Frontal cortex (tissue), 4 donors: ENCODE measurements around the gene SERPINA3. TPM values are rescaled to one million over a fixed set of nuclear protein-coding genes. Genes with fewer than 3 reads are reported as not detected.
"Not testable (repeated sequence)": the region's sequence is repeated elsewhere in the genome, so short reads cannot be mapped to it uniquely, and the experiment has no call there.

Experiments
- DNase-seq, 2 donors: peaks; one replicate each; pipeline ENCODE4 v3.0.0; 2012; ENCODE audit warnings: low spot score in 2 of 2
- FAIRE-seq: peaks from 2 replicates; lab custom pipeline; 2012; peaks lifted over from hg19 to GRCh38; lab: Jason Lieb, UNC
- total RNA-seq: library from RNA; depleted of rRNA; stranded (reverse); fragments of >200 nt; gene quantifications from one replicate; pipeline ENCODE4 v1.2.3, GENCODE V29; 2014
- donor health status: control.
- donor health status: control.
- donor health status: control.

SERPINA3 gene
- total RNA-seq, 1 donor from 2014 or later: not detected

GRCh38 chr14:94625353-94625635 lies 13.1 kb downstream of the SERPINA3 start:
- no peak for FAIRE-seq
- no peak for DNase-seq

- DNase-seq (no peak), FAIRE-seq (no peak)
These were observed 16.4 kb downstream of the SERPINA3 start for GRCh38 chr14:94628578-94628977.

- DNase-seq (no peak), FAIRE-seq (no peak)
These were observed 18.2 kb downstream of the SERPINA3 start for GRCh38 chr14:94630396-94630795.

GRCh38 chr14:94631050-94631449 lies 18.9 kb downstream of the SERPINA3 start:
- FAIRE-seq: no peak
- DNase-seq: no peak

- no peak for DNase-seq
- no peak for FAIRE-seq
These were observed 19.5 kb downstream of the SERPINA3 start for GRCh38 chr14:94631536-94632304.

- DNase-seq: no peak
- no peak for FAIRE-seq
These were observed 20.1 kb downstream of the SERPINA3 start for GRCh38 chr14:94632305-94632590.

- FAIRE-seq (no peak), DNase-seq (no peak)
These were observed 20.9 kb downstream of the SERPINA3 start for GRCh38 chr14:94633121-94633520.

- DNase-seq (no peak), FAIRE-seq (no peak)
These were observed 23.0 kb downstream of the SERPINA3 start for GRCh38 chr14:94635154-94635553.

GRCh38 chr14:94636744-94637412 lies 24.7 kb downstream of the SERPINA3 start:
- DNase-seq (no peak), FAIRE-seq (no peak)

- DNase-seq, FAIRE-seq: not testable (repeated sequence)
These were observed 25.6 kb downstream of the SERPINA3 start for GRCh38 chr14:94637814-94638213.

GRCh38 chr14:94638339-94638738 lies 26.1 kb downstream of the SERPINA3 start:
- DNase-seq: no peak
- no peak for FAIRE-seq

- DNase-seq (no peak), FAIRE-seq (no peak)
These were observed 27.0 kb downstream of the SERPINA3 start for GRCh38 chr14:94638961-94639817.

- FAIRE-seq (no peak), DNase-seq (no peak)
These were observed 28.8 kb downstream of the SERPINA3 start for GRCh38 chr14:94640721-94641631.

GRCh38 chr14:94641632-94641955 lies 29.4 kb downstream of the SERPINA3 start:
- DNase-seq (no peak), FAIRE-seq (no peak)

- no peak for DNase-seq
- no peak for FAIRE-seq
These were observed 31.3 kb downstream of the SERPINA3 start for GRCh38 chr14:94643316-94644101.

GRCh38 chr14:94644102-94644535 lies 31.9 kb downstream of the SERPINA3 start:
- no peak for FAIRE-seq
- DNase-seq: no peak

GRCh38 chr14:94646066-94646465 lies 33.9 kb downstream of the SERPINA3 start:
- FAIRE-seq (no peak), DNase-seq (no peak)

- peak in 1 of 2 donors; percentile 38 for DNase-seq
- no peak for FAIRE-seq
These were observed 34.3 kb downstream of the SERPINA3 start for GRCh38 chr14:94646481-94646880.

- DNase-seq: no peak
- FAIRE-seq: no peak
These were observed 36.6 kb downstream of the SERPINA3 start for GRCh38 chr14:94648801-94649200.
